LNCaP clone FGC (cell line): ENCODE measurements around the gene ADI1.
"Not testable (repeated sequence)": the region's sequence is repeated elsewhere in the genome, so short reads cannot be mapped to it uniquely, and the experiment has no call there.

Experiments
- DNase-seq: peaks from one replicate; pipeline ENCODE4 v3.0.0-alpha.2; 2011; ENCODE audit warnings: low read depth
- H3K4me3 ChIP-seq: 2 replicates; pipeline ENCODE4 v1.5.1; 2011; ENCODE audit warnings: mild to moderate bottlenecking, low read depth, low read length, control low read depth
- TF ChIP-seq, protein P1 (sequence below): IDR thresholded peaks from 2 replicates; pipeline ENCODE4 v1.5.1; 2012; ENCODE audit warnings: mild to moderate bottlenecking; ENCODE audit not compliant: control insufficient read depth, insufficient read depth; ENCODE audit errors: extremely low read depth

The ADI1 gene

DNA sequence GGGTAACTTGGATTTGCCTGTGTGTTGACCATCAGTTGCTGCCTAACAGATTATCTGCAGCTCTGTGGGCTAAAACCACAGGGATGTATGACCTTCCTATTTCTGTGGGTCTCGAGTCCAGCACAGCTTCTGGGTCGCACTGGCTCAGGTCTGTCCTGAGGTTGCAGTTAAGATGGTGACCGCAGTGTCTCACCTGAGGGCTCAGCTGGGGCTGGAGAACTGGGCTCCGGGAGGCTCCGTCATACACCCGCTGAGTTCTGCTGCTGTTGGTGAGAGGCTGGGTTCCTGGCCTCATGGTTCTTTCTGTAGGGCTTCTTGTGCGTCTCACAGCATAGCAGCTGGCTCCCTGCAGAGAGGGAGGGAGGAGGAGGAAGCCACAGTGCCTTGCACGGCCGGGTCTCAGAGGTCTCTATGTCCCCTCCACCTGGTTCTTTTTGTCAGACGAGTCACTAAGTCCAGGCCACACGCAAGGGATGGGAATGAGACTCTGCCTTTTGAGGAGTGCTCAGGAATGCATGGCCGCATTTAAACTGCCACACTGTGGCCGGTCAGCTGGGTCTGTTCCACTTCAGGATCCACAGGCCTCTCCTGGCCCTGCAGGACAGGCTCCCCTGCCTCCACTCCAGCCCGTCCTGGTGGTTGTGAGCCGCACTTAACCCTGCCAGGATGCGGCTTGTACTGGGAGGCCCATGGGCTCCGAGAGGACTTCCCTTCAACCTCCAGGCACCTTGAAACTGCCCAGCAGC is 67.2 kb downstream of the ADI1 start:
- no peak for DNase-seq
- TF ChIP-seq, protein P1, sequence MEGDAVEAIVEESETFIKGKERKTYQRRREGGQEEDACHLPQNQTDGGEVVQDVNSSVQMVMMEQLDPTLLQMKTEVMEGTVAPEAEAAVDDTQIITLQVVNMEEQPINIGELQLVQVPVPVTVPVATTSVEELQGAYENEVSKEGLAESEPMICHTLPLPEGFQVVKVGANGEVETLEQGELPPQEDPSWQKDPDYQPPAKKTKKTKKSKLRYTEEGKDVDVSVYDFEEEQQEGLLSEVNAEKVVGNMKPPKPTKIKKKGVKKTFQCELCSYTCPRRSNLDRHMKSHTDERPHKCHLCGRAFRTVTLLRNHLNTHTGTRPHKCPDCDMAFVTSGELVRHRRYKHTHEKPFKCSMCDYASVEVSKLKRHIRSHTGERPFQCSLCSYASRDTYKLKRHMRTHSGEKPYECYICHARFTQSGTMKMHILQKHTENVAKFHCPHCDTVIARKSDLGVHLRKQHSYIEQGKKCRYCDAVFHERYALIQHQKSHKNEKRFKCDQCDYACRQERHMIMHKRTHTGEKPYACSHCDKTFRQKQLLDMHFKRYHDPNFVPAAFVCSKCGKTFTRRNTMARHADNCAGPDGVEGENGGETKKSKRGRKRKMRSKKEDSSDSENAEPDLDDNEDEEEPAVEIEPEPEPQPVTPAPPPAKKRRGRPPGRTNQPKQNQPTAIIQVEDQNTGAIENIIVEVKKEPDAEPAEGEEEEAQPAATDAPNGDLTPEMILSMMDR, result no peak
- H3K4me3 ChIP-seq, result no peak overlapping the region

DNA sequence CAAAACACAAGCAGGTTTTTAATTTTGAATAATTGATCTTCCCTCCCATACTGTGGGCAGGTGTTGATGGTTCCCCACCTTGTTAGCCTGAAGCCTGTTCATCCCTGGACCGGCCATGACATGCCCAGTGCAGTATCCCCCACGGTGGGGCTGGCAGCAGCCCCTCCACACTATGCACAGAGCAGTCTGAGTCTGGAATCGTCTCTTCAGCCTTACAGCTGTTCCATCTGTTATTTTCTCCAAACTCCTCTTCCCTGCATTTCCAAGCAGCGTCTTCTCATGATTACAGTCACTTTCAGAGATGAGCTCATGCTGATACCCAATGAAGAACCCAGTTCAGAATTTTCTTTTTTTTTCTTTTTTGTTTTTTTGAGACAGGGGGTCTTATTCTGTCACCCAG is 68.2 kb downstream of the ADI1 start:
- no peak overlapping the region for H3K4me3 ChIP-seq
- TF ChIP-seq, protein P1, result no peak
- DNase-seq, result no peak

DNA sequence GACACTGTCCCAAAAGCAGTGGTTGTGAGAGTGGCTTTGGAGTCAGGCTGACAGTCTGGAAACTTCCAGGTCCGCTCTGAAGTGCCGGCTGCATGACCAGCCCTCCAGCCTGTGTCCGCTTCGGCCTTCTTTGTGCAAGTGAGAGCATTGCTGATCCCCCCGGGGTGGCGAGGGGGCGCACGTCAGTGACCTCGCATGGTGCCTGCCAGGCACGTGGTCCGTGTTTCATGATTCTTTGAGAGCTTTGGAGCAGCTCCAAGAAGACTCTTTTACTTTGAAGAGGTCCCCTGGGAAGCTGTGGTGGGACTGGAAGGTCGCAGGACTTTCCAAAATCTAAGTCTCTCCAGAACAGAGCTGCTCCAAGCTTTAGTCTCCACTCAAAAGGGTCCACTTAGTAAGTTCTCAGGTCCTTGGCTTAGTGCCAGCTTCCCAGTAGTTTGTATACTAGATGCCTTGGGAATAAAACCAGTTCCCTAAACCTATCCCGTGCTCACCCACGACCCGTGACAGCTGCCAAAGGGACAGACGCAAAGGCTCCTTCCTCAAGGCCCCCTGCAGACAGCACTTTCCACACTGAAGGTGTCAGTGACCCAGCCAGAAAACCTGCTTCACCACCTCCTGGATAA is 68.8 kb downstream of the ADI1 start:
- TF ChIP-seq, protein P1, result no peak
- no peak for DNase-seq
- no peak overlapping the region for H3K4me3 ChIP-seq

DNA sequence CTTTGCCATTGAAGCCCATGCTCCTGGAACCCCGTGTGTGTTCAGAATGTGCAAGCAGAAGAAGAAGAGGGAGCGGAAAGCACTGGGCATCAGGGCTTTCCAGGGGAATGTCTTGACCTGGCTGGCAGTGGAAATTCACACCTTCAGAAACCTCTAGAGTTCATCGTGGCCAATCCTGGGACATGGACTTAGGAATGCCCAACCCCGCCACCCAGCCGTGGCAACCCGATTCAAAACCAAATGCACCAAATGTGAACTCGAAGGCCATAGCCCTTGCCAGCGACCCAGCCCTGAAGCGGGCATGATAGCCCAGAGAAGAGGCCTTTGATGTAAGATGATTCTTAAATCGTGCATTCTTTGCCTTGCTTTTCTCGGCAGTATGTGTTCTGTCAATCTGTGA is 69.4 kb downstream of the ADI1 start:
- DNase-seq, result no peak
- H3K4me3 ChIP-seq, result no peak overlapping the region
- TF ChIP-seq, protein P1, result no peak

DNA sequence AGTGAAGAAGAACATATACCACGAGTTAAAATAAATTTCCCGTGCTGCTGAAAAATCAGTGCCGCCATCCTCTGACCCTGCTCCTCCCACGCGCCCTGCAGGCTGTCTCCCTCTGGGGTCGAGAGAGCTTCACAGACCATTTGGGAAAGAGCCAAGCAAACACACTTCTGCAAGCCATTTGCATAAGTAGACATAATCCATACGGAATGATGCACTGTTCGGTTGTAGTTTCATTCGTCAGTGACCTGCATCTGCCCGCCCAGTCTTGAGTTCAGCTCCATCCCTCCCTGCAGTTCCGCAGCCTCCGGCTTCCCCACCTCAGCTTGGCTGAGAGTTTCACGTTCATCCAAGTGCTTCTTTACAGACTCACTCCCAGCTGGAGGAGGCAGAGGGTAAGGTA is 70.2 kb downstream of the ADI1 start:
- no peak for DNase-seq
- no peak overlapping the region for H3K4me3 ChIP-seq
- TF ChIP-seq, protein P1, result no peak

DNA sequence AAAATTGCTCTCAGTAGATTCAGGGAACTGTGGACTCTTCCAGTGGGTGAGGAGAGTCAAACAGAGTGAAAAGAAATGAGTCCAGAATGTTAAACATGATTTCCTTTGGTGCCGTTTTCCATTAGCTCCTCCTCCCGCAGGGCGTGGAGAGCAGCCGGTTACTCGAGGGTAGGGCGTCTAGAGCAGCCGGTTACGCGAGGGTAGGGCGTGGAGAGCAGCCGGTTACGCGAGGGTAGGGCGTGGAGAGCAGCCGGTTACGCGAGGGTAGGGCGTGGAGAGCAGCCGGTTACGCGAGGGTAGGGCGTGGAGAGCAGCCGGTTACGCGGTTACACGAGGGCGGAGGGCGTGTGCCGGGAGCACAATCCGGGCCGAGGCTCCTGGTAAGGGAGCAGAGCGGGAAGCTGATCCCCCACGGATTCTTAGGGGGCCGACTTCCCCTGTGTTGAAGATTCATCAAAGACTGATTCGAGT is 70.9 kb downstream of the ADI1 start:
- DNase-seq, H3K4me3 ChIP-seq: not testable (repeated sequence)

DNA sequence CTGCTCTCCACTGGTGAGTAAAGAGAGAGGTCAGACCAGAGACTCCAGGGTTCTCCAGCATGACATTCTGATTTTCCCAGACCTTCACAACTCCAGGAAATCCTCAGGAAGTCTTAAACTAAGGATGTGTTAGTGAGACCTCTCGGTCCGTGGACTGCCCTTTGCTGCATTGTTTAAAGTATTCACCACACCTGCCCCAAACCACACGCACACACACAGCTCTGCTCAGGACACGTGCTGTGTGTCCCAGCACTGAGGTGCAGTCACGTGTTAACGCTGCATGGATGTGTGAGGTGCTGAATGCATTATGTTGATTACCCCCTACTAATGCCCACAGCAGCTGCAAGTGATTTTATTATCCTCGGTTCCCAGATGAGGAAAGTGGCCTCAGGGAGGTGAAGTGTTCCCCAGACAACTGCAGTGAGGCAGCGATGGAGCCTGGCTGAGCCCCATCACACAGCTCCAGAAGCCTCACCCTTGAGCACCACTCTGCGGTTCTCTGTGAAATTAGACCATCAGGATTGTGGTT is 71.5 kb downstream of the ADI1 start:
- H3K4me3 ChIP-seq, result no peak overlapping the region
- DNase-seq, result no peak
- TF ChIP-seq, protein P1, result no peak
